DMS 273 (cell line): Measurements from ENCODE around the gene GPC4.

Source experiments
- DNase-seq: peaks from one replicate; lab custom pipeline; 2025; ENCODE audit not compliant: unreplicated experiment; lab: John Stamatoyannopoulos, UW

GPC4 gene

GRCh38 chrX:133412246-133412645 is 3.0 kb downstream of the GPC4 start:
- no peak for DNase-seq

- DNase-seq = no peak
Observed at GRCh38 chrX:133410550-133410949, 4.7 kb downstream of the GPC4 start.

- DNase-seq = no peak
Observed at GRCh38 chrX:133405498-133406185, 9.6 kb downstream of the GPC4 start.

GRCh38 chrX:133403984-133404383 is 11.3 kb downstream of the GPC4 start:
- DNase-seq = no peak

- no peak for DNase-seq
Observed at GRCh38 chrX:133402830-133403625, 12.3 kb downstream of the GPC4 start.

- DNase-seq = no peak
Observed at GRCh38 chrX:133402042-133402453, 13.2 kb downstream of the GPC4 start.

- no peak for DNase-seq
Observed at GRCh38 chrX:133401536-133401935, 13.8 kb downstream of the GPC4 start.

GRCh38 chrX:133399411-133399810 is 15.9 kb downstream of the GPC4 start:
- DNase-seq = no peak

GRCh38 chrX:133394765-133395164 is 20.5 kb downstream of the GPC4 start:
- DNase-seq = no peak

GRCh38 chrX:133392671-133393070 is 22.6 kb downstream of the GPC4 start:
- DNase-seq = no peak

- peak; percentile 40 for DNase-seq
Observed at GRCh38 chrX:133391111-133391510, 24.2 kb downstream of the GPC4 start.

GRCh38 chrX:133390676-133391075 is 24.6 kb downstream of the GPC4 start:
- no peak for DNase-seq

- no peak for DNase-seq
Observed at GRCh38 chrX:133389975-133390374, 25.3 kb downstream of the GPC4 start.

GRCh38 chrX:133384454-133384853 is 30.8 kb downstream of the GPC4 start:
- DNase-seq = no peak

GRCh38 chrX:133380711-133381619 is 34.3 kb downstream of the GPC4 start:
- no peak for DNase-seq

GRCh38 chrX:133376422-133376821 is 38.9 kb downstream of the GPC4 start:
- no peak for DNase-seq

GRCh38 chrX:133375615-133376340 is 39.5 kb downstream of the GPC4 start:
- peak; percentile 48 for DNase-seq

- no peak for DNase-seq
Observed at GRCh38 chrX:133374874-133375387, 40.4 kb downstream of the GPC4 start.

GRCh38 chrX:133373386-133374079 is 41.8 kb downstream of the GPC4 start:
- no peak for DNase-seq

GRCh38 chrX:133370696-133371275 is 44.5 kb downstream of the GPC4 start:
- DNase-seq = no peak
